ENCODE measurements around the gene CTCF. TPM values are rescaled to one million over a fixed set of nuclear protein-coding genes. Genes with fewer than 3 reads are reported as not detected.

The CTCF gene
- total RNA-seq, 2 donors from 2014 or later: 61.3 to 74.6 TPM

DNA sequence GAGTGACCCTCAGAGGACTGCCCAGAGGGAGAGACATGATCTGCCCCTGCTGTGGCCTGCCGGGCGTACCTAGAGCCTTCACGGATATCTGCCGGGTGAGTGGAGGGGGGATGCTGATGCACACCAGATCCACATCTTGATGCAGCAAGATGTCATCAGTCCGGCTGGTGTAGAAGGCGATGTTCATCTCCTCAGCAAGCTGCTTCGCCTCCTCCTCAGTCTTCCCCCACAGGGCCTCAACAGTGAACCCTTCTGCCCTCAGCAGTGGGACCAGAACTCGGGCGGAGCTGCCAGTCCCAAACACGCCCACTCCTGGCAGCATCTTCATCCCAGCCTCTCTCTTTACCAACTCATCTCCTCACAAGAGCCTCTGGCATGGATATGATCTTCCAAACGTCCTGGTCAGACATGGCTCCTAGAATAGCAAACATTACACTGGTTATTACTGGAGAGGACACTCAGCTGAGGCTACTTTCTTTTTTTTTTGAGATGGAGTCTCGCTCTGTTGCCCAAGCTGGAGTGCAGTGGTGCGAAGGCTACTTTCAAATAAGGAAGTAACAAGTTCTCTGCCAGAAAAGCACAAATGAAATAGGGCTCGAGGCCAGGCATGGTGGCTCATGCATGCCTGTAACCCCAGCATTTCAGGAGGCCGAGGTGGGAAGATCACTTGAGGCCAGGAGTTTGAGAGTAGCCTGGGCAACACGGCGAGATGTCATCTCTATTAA is 123.2 kb downstream of the CTCF start:
- no peaks in the 10 kb centered on the region for H3K27me3 ChIP-seq (ENCODE audit: control insufficient read depth, insufficient read depth, low read length, poor library complexity, severe bottlenecking)
- H3K36me3 Mint-ChIP-seq (ENCODE audit: low read depth): peaks cover 28% of the 10 kb centered on the region
- H3K4me3 ChIP-seq (ENCODE audit: low read length): no peak overlapping the region
- TF ChIP-seq, protein P1, sequence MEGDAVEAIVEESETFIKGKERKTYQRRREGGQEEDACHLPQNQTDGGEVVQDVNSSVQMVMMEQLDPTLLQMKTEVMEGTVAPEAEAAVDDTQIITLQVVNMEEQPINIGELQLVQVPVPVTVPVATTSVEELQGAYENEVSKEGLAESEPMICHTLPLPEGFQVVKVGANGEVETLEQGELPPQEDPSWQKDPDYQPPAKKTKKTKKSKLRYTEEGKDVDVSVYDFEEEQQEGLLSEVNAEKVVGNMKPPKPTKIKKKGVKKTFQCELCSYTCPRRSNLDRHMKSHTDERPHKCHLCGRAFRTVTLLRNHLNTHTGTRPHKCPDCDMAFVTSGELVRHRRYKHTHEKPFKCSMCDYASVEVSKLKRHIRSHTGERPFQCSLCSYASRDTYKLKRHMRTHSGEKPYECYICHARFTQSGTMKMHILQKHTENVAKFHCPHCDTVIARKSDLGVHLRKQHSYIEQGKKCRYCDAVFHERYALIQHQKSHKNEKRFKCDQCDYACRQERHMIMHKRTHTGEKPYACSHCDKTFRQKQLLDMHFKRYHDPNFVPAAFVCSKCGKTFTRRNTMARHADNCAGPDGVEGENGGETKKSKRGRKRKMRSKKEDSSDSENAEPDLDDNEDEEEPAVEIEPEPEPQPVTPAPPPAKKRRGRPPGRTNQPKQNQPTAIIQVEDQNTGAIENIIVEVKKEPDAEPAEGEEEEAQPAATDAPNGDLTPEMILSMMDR (conservative IDR thresholded peaks at IDR 0.05): no peak
- DNase-seq: no peak
- no peaks in the 10 kb centered on the region for H3K9me3 Mint-ChIP-seq
- 91 to 93% methylated on average over 13 to 15 of the region's 17 CpGs for whole genome bisulfite sequencing, 2 experiments (ENCODE audit: insufficient coverage in 1 of 2, insufficient read length in 1 of 2)
- no peaks in the 10 kb centered on the region for H3K4me1 Mint-ChIP-seq
- H3K36me3 ChIP-seq (ENCODE audit: control insufficient read depth, insufficient read depth, low read length): peaks cover 21% of the 10 kb centered on the region
- H3K27ac Mint-ChIP-seq: peak overlapping the region; percentile 39
- H3K27me3 Mint-ChIP-seq (ENCODE audit: insufficient read depth): no peaks in the 10 kb centered on the region
- H3K9ac ChIP-seq (ENCODE audit: extremely low read depth, low read length, poor library complexity, severe bottlenecking): no peak overlapping the region
- no peaks in the 10 kb centered on the region for H3K9me3 ChIP-seq (ENCODE audit: control insufficient read depth, low read length)
- no peak overlapping the region for H3K27ac ChIP-seq (ENCODE audit: low read depth, low read length)
- no peaks in the 10 kb centered on the region for H3K4me1 ChIP-seq (ENCODE audit: control insufficient read depth, insufficient read depth, low read length)
- H3K4me3 Mint-ChIP-seq: no peak overlapping the region

Other genes starting within 250 kb of the CTCF start
- gene KCTD19, start 235.8 kb upstream of the CTCF start, total RNA-seq: 1 to 10 TPM; 1.2 to 1.3 TPM
- gene LRRC36, start 235.7 kb upstream of the CTCF start, total RNA-seq: under 1 TPM in 1 of 2 donors, not detected in 1; 0.73 TPM
- under 1 TPM; 0.64 to 0.73 TPM for gene TPPP3, start 169.0 kb upstream of the CTCF start, total RNA-seq
- 10 to 100 TPM in 1 of 2 donors, 1 to 10 TPM in 1; 8.4 to 10.6 TPM for gene ZDHHC1, start 146.0 kb upstream of the CTCF start, total RNA-seq
- gene HSD11B2, start 131.4 kb upstream of the CTCF start, total RNA-seq: 10 to 100 TPM; 10.4 to 14.7 TPM
- gene ATP6V0D1, start 81.4 kb upstream of the CTCF start, total RNA-seq: 10 to 100 TPM; 56.0 to 58.3 TPM
- not detected for gene AGRP, start 79.0 kb upstream of the CTCF start, total RNA-seq
- gene RIPOR1, start 33.7 kb upstream of the CTCF start, total RNA-seq: 10 to 100 TPM; 39.9 to 54.1 TPM
- gene CARMIL2, start 82.6 kb downstream of the CTCF start, total RNA-seq: 10 to 100 TPM; 13.6 to 19.8 TPM
- gene ACD, start 97.7 kb downstream of the CTCF start, total RNA-seq: 10 to 100 TPM; 39.3 to 41.5 TPM
- gene PARD6A, start 98.4 kb downstream of the CTCF start, total RNA-seq: 1 to 10 TPM; 2.6 to 3.7 TPM
- 10 to 100 TPM; 19.0 to 21.2 TPM for gene ENKD1, start 104.2 kb downstream of the CTCF start, total RNA-seq
- 1 to 10 TPM; 3.6 to 4.7 TPM for gene C16orf86, start 104.3 kb downstream of the CTCF start, total RNA-seq
- 10 to 100 TPM; 18.2 to 21.2 TPM for gene GFOD2, start 156.8 kb downstream of the CTCF start, total RNA-seq
- gene RANBP10, start 244.0 kb downstream of the CTCF start, total RNA-seq: 10 to 100 TPM; 19.2 to 22.5 TPM
- 1 to 10 TPM; 2.8 to 3.2 TPM for gene TSNAXIP1, start 244.4 kb downstream of the CTCF start, total RNA-seq

All from endodermal cell (in vitro differentiated cells).